ENCODE results near the gene ARL16.

DNA sequence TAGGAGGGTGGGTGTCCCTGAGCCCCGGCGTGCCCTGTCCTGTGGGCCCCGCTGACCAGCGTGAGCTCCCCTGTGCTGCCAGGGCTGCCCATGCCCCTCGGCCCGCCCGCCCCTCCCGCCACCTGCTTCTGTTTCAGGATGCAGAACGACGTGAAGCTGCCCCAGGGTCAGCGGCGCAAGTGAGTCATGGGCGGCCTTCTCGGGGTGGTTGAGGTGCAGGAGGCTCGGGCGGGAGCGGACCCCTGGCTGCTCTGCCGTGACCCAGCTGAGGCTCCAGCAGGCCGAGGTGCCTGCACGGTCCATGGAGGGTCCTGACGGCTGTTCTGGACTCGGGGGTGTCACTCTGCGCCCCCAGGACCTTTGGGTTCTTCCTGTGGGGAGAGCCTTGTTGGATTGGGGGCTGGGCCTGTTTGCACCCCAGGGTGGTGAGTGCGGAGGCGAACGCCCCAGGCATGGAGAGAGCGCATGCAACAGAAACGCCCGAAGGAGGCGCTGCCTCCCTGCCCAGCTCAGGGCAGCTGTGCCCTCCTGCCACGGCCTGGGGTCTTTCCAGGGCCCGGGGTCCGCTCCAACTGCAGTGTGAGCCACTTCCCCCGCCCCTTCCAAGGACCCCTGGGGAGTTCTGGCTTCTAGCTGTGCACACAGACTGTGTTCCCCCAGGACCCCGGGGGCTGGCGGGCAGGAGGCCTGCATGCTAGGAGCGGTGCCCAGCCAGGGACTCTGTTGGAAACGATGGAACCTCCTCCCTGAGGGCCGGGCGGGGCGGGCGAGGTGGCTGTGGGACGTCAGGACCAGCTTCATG, 32.5 kb upstream of the ARL16 start:
- TF ChIP-seq, protein P1, sequence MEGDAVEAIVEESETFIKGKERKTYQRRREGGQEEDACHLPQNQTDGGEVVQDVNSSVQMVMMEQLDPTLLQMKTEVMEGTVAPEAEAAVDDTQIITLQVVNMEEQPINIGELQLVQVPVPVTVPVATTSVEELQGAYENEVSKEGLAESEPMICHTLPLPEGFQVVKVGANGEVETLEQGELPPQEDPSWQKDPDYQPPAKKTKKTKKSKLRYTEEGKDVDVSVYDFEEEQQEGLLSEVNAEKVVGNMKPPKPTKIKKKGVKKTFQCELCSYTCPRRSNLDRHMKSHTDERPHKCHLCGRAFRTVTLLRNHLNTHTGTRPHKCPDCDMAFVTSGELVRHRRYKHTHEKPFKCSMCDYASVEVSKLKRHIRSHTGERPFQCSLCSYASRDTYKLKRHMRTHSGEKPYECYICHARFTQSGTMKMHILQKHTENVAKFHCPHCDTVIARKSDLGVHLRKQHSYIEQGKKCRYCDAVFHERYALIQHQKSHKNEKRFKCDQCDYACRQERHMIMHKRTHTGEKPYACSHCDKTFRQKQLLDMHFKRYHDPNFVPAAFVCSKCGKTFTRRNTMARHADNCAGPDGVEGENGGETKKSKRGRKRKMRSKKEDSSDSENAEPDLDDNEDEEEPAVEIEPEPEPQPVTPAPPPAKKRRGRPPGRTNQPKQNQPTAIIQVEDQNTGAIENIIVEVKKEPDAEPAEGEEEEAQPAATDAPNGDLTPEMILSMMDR (conservative IDR thresholded peaks at IDR 0.05), result no peak
- TF ChIP-seq EZH2 (IDR thresholded peaks at IDR 0.05; ENCODE audit: low read depth), result no peak
